ENCODE measurements around the gene NADSYN1.

GRCh38 chr11:71437399-71437798 lies 15.6 kb upstream of the NADSYN1 start:
- TF ChIP-seq EZH2phosphoT487 (conservative IDR thresholded peaks at IDR 0.05; ENCODE audit: low read length) (no peak), CTCF (IDR thresholded peaks at IDR 0.05; ENCODE audit: insufficient read depth, low read length, poor library complexity, severe bottlenecking) (no peak)

Data from SU-DHL-6 (cell line).